OCI-LY1 (cell line): ENCODE data around the gene TSKS.

Source experiments
- CTCF ChIP-seq: fragments of 200-600 bp; sonication (generic), shearing (Covaris generic); IDR thresholded peaks from 2 replicates; pipeline ENCODE4 v1.5.1; 2017; ENCODE audit warnings: mild to moderate bottlenecking, antibody characterized with exemption, low read length, moderate library complexity, mixed read lengths
- EZH2 ChIP-seq: fragments of 200-600 bp; sonication (generic), shearing (Covaris generic); IDR thresholded peaks from 2 replicates; pipeline ENCODE4 v1.8.0; 2017; ENCODE audit warnings: borderline replicate concordance, mixed run types, mild to moderate bottlenecking, antibody characterized with exemption, low read length, moderate library complexity, mixed read lengths

- TF ChIP-seq CTCF (no peak), EZH2 (no peak)
Measured at GRCh38 chr19:49772850-49773432, 9.8 kb upstream of the TSKS start.
